GM12878 (cell line): Measurements from ENCODE around the gene SCARF2. TPM values are rescaled to one million over a fixed set of nuclear protein-coding genes. Genes with fewer than 3 reads are reported as not detected.

Experiments used
- ATAC-seq: fragments of 200-7000 bp; cut with Tn5 transposase; 3 replicates; pipeline ENCODE4 v1.9.1; 2020; ENCODE audit warnings: mild to moderate bottlenecking, moderate library complexity
- BruUV-seq: library from RNA; stranded (reverse); fragments of 400-500 nt; replicated peaks from 2 replicates; lab custom pipeline; 2021; lab: Mats Ljungman, UMichigan
- CTCF ChIA-PET: fragments of 300-600 bp; sonication (Branson Sonifier 250); formaldehyde crosslinking; extraction: SDS; loops from one replicate; lab custom pipeline; 2021; ENCODE audit warnings: inconsistent platforms; lab: Yijun Ruan, JAX
- POLR2A ChIA-PET: fragments of 350-600 bp; formaldehyde crosslinking; extraction: SDS; loops from one replicate; lab custom pipeline; 2021; ENCODE audit warnings: inconsistent platforms; lab: Charles Lee
- RAD21 ChIA-PET: fragments of 300-600 bp; sonication (Branson Sonifier 250); formaldehyde crosslinking; loops from one replicate; lab custom pipeline; 2023; ENCODE audit warnings: antibody characterized with exemption; ENCODE audit not compliant: unreplicated experiment; lab: Charles Lee
- SMC1A ChIA-PET: fragments of 300-600 bp; sonication (Branson Sonifier 250); formaldehyde crosslinking; loops from one replicate; lab custom pipeline; 2023; ENCODE audit not compliant: unreplicated experiment, uncharacterized antibody; lab: Charles Lee
- DNase-seq: peaks from one replicate; pipeline ENCODE4 v3.0.0-alpha.2; 2011; ENCODE audit warnings: low read depth, low spot score
- FAIRE-seq: peaks from 3 replicates; lab custom pipeline; 2011; peaks lifted over from hg19 to GRCh38; lab: Jason Lieb, UNC
- H2AFZ ChIP-seq: 2 replicates; pipeline ENCODE4 v1.6.0; 2011; ENCODE audit warnings: low read depth, low read length, control low read depth; ENCODE audit not compliant: control insufficient read depth
- H3K27ac ChIP-seq: 2 replicates; pipeline ENCODE4 v1.5.1; 2011; ENCODE audit warnings: control low read depth; ENCODE audit not compliant: control insufficient read depth, insufficient read depth
- H3K27me3 ChIP-seq, 2 experiments: replicated peaks in 1 of 2; 2 replicates each; pipeline versions ENCODE4 v1.6.0 to v1.6.1; 2011; ENCODE audit warnings: low read length in 1 of 2; ENCODE audit not compliant: control insufficient read depth in 2 of 2, insufficient read depth in 2 of 2
- H3K36me3 ChIP-seq, 2 experiments: 2 replicates each; pipeline ENCODE4 v1.5.1; 2011; ENCODE audit warnings: low read length in 1 of 2; ENCODE audit not compliant: control insufficient read depth in 2 of 2, insufficient read depth in 2 of 2
- H3K4me1 ChIP-seq: 2 replicates; pipeline ENCODE4 v1.6.1; 2011; ENCODE audit warnings: mild to moderate bottlenecking, low read length, moderate library complexity, mixed read lengths; ENCODE audit not compliant: control insufficient read depth, insufficient read depth
- H3K4me2 ChIP-seq: 2 replicates; pipeline ENCODE4 v1.6.0; 2011; ENCODE audit warnings: control low read depth; ENCODE audit not compliant: control insufficient read depth, insufficient read depth
- H3K4me3 ChIP-seq: fragments of 200-600 bp; sonication (generic); 2 replicates; pipeline ENCODE4 v1.5.1; 2016
- H3K79me2 ChIP-seq: 2 replicates; pipeline ENCODE4 v1.6.0; 2011; ENCODE audit warnings: low read length; ENCODE audit not compliant: control insufficient read depth, insufficient read depth
- H3K9ac ChIP-seq: 2 replicates; pipeline ENCODE4 v1.8.0; 2011; ENCODE audit warnings: low read length, control low read depth, mixed read lengths; ENCODE audit not compliant: control insufficient read depth, insufficient read depth
- H3K9me3 ChIP-seq: replicated peaks from 3 replicates; pipeline ENCODE4 v1.5.1; 2011; ENCODE audit warnings: mild to moderate bottlenecking, low read length; ENCODE audit not compliant: control insufficient read depth, insufficient read depth
- H4K20me1 ChIP-seq: 2 replicates; pipeline ENCODE4 v1.6.0; 2011; ENCODE audit not compliant: control insufficient read depth, insufficient read depth
- PBX3 ChIP-seq: IDR thresholded peaks from 2 replicates; pipeline ENCODE4 v1.6.1; 2011; ENCODE audit warnings: mild to moderate bottlenecking, low read depth, low read length, moderate library complexity; ENCODE audit not compliant: insufficient replicate concordance
- TAF1 ChIP-seq: IDR thresholded peaks from 2 replicates; pipeline ENCODE4 v1.6.1; 2011; ENCODE audit warnings: mild to moderate bottlenecking, low read depth, low read length, borderline replicate concordance
- ZBTB33 ChIP-seq: fragments of 450-650 bp; IDR thresholded peaks from 2 replicates; pipeline ENCODE4 v1.6.1; 2017; ENCODE audit warnings: mild to moderate bottlenecking
- WGBS: methylation state at CpG from one replicate; pipeline ENCODE4 v1.1.6; 2016; ENCODE audit warnings: low lambda C conversion rate; ENCODE audit not compliant: insufficient replicate concordance, insufficient coverage; ENCODE audit errors: missing lambda C conversion rate; 5-methylcytosine and 5-hydroxymethylcytosine counted together
- in situ Hi-C: fragments of 300-500 bp; cut with MboI; formaldehyde crosslinking; loops from 9 replicates; pipeline ENCODE4 v1.14.3; 2018; ENCODE audit warnings: mixed read lengths
- intact Hi-C: fragments of 100-400 bp; cut with micrococcal nuclease; formaldehyde crosslinking; loops from one replicate; pipeline ENCODE4 v1.14.2; 2022; ENCODE audit not compliant: unreplicated experiment
- polyA plus RNA-seq, 11 experiments: library from polyadenylated mRNA; depleted of rRNA in 4 of 11; unstranded in 6 of 11; stranded (reverse) in 5 of 11; fragments of >200 nt; fragmentation: Nextera tagmentation in 4 of 11; fragmentation: Illumina TruSeq in 1 of 11; extraction: Ambion mirVana in 4 of 11; extraction: Trizol in 1 of 11; gene quantifications; 1 replicate in 1 of 11; 2 replicates in 10 of 11; pipeline versions ENCODE4 v1.2.1 to v1.2.3, GENCODE V29; 2011 to 2016; ENCODE audit warnings: inconsistent platforms in 2 of 11, missing spikeins in 2 of 11, low read depth in 1 of 11
- total RNA-seq, 4 experiments: library from RNA; depleted of rRNA in 3 of 4; stranded (reverse); fragments of >200 nt in 3 of 4; fragmentation: Illumina TruSeq in 1 of 4; extraction: Trizol in 1 of 4; gene quantifications; 2 replicates each; pipeline versions ENCODE4 v1.2.1 to v1.2.3, GENCODE V29; 2013 to 2021

SCARF2 gene
- total and polyA plus RNA-seq, 10 of the 15 experiments (the other 5 are each of a cell fraction or from before 2014, with no cell fraction given) = 0.01 to 0.74 (median 0.17) TPM; not detected in 5

- Histone ChIP-seq H3K36me3 (peaks cover 0 to 6% of the 10 kb centered on the region in 2 experiments; a peak in 3 of 4 replicates), H3K4me3 (no peak overlapping the region), H2AFZ (no peak overlapping the region)
- no peak for TF ChIP-seq ZBTB33
- TF ChIP-seq PBX3 = no peak
- TF ChIP-seq TAF1 = no peak
- TF ChIP-seq, all 136 proteins: peak for 0
- in situ Hi-C loops (no loop called here), intact Hi-C loops (no loop called here)
- H3K27me3 ChIP-seq = no peaks in the 10 kb centered on the region
- no TSS peak for BruUV-seq
- no peak overlapping the region for H3K4me2 ChIP-seq
- H4K20me1 ChIP-seq = no peaks in the 10 kb centered on the region
- H3K4me1 ChIP-seq = no peaks in the 10 kb centered on the region
- no peak for ATAC-seq
- no peaks in the 10 kb centered on the region for H3K9me3 ChIP-seq
- ChIA-PET RAD21 (interaction anchor here (0.7 to 1.2 kb wide), 3 partner anchors 8 to 1303 kb away, joined by 3 to 5 read pairs (median 4); no protein-coding TSS in a partner anchor), SMC1A (no interaction called here), POLR2A (no interaction called here), CTCF (interaction anchor here (1.4 kb wide), 1 partner anchor 10 kb away, joined by 6 read pairs; no protein-coding TSS in a partner anchor)
- no peaks in the 10 kb centered on the region for H3K79me2 ChIP-seq
- WGBS = 70% methylated on average over 4 of the region's 4 CpGs
- H3K27ac ChIP-seq = no peak overlapping the region
- no peak overlapping the region for H3K9ac ChIP-seq
- no peak for DNase-seq
- FAIRE-seq = no peak
Measured at GRCh38 chr22:20408891-20409290, 28.7 kb downstream of the SCARF2 start.
